Endometrial microvascular endothelial cells (primary cell): ENCODE data around the gene HSPA1B. TPM values are rescaled to one million over a fixed set of nuclear protein-coding genes. Genes with fewer than 3 reads are reported as not detected.
"Not testable (repeated sequence)": the region's sequence is repeated elsewhere in the genome, so short reads cannot be mapped to it uniquely, and the experiment has no call there.

Experiments used
- in situ Hi-C: cut with HindIII; loops from 2 replicates; pipeline ENCODE4 v1.10.0; 2017; ENCODE audit warnings: low sequenced_read_pairs, low pct_unique_long_range_greater_than_20kb; ENCODE audit errors: inconsistent ontology term
- total RNA-seq: library from RNA; depleted of rRNA; stranded (reverse); fragments of >200 nt; gene quantifications from one replicate; pipeline ENCODE4 v1.2.3, GENCODE V29; 2015; ENCODE audit errors: inconsistent ontology term

HSPA1B gene
- total RNA-seq, result 120 TPM

GRCh38 chr6:31827286-31828079 lies at the start of gene HSPA1B:
HSPA1B (plus strand) TSS chr6:31827738; CDS start chr6:31827951, 213 bp downstream.
- in situ Hi-C loops, result no loop called here

DNA sequence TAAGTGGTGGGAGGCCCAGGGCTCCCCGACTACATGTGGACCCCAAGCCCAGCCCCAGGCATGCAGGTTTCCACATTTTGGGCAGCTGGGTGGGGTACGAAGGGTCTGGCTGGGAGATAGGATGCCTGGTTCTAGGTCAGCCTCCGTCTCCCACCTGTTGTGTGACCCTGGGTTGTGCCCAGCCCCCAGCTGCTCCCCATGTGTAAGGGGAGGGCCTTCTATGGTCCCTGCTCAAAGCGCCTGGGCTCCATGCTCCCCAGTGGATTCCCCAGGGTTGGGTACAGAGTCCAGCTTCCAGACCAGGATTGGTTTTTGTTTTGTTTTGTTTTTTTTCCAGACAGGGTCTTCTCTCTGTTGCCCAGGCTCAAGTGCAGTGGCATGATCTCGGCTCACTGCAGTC lies 49.3 kb upstream of the HSPA1B start:
- in situ Hi-C loops, result no loop called here

- in situ Hi-C loops, result no loop called here
Observed at GRCh38 chr6:31778999-31779885, 48.3 kb upstream of the HSPA1B start.

- in situ Hi-C loops, result no loop called here
Observed at GRCh38 chr6:31779908-31780307, 47.6 kb upstream of the HSPA1B start.

- in situ Hi-C loops, result no loop called here
Observed at GRCh38 chr6:31780507-31781243, 46.9 kb upstream of the HSPA1B start.

DNA sequence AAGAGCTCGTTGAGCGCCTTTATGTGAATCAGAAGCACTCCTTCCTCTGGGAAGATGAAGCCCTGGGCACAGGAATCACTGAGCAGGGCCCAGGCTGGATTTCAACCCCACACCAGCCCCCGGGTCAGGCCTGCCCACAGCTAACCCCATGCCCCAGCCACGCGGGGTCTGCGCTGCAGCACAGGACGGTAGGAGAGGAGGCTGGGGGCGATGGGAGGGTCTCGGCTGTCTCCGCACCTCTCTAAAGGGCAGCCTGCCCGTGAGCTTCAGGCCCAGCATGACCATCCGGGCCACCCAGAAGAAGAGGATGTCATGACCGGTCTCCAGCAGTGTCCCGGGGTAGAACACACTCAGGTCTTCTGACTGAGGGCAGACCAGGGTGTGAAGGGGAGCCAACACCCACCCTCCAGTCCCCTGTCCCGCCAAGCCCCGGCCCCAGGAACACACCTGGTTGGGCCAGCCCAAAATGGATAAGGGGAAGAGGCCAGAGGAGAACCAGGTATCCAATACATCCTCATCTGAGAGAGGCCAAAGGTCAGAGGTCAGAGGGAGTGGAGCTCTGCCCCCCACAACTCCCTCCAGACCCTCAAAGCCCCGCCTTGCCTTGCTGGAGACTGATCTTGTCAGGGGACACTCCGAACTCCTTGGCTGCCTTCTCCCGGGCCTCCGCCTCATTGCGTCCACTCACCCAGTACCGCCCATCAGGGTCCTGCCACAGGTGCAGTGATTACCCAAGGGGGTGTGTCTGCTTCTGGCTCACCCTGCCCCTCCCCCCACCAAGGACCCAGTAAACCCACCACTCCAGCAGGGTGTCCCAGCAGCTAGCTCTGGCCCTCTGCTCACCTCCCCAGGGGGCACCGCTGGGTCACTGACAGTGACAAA lies 46.1 kb upstream of the HSPA1B start:
- in situ Hi-C loops, result no loop called here

GRCh38 chr6:31782126-31782855 lies 45.2 kb upstream of the HSPA1B start:
- in situ Hi-C loops, result no loop called here

DNA sequence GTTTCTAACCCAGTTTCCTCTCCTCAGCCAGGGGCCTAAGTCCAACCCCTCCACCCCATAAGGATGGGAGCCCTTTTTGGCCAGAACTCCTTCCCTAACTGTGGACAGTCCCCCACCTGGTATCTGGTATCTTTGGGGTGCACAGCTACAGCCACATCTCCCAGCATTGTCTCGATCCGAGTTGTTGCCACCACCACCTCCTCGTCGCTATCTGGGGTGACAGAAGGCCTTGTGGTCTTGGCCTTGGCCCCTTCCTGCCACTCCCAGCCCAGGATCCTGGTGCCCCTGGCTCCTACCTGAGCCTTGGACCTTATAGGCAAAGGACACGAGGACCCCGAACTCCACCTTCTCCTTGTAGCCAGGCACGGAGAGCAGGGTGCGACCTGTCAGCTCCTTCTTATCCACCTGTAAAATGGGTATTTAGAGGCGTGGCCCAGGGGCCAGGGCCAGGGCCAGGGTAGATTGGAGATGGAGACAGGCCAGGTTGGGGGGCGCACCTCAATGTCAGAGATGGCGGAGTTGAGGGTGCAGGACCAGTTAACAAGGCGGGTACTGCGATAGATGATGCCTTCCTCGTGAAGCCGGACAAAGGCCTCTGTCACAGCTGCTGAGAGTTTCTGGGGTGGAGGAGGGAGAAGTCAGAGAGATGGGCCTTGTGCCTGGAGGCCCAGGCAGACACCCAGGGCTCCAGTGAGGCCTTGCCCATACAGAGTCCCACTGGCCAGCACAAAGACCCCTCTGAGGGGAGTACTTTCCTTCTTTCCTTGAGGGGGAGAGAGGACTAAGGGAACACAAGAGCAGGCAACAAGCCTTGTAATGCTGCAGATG lies 43.2 kb upstream of the HSPA1B start:
- in situ Hi-C loops, result no loop called here

DNA sequence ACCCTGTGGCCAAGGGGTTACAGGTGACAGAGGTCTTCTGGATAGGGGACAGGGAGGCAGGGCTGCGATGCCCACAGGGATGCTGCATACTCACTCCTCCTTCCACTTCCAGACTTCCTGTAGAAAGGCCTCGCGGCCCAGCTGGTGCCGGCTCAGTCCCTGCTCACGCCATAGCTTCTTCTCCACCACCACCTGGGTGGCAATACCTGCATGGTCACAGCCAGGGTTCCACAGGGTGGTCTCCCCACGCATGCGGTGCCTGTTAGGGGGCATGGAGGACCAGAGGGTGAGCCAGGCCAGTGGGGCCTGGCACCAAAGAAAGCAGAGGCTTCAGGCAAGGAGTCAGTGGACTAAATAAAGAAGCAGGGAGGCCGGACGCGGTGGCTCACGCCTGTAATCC lies 42.1 kb upstream of the HSPA1B start:
- in situ Hi-C loops, result no loop called here

- in situ Hi-C loops, result no loop called here
Observed at GRCh38 chr6:31791324-31792089, 36.0 kb upstream of the HSPA1B start.

- in situ Hi-C loops, result no loop called here
Observed at GRCh38 chr6:31792090-31792374, 35.5 kb upstream of the HSPA1B start.

DNA sequence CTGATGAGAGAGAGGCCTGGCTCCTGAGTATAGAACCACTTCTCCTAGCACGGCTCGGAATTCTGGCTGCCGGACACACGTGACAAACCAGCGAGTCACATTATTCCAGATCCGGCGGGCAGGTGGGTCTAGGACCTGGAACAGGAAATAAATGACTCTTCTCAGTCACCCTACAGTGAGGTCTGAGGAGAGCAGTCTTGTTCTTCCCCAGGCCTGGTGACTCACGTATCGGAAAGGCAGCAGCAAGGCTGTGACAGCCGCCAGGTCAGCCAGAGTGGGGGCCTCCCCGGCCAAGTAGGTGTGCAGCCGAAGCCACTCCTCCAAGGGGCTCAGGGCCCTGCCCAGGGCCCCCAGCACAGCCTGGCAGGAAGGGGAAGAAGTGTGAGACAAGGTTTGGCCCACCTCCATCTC lies 34.8 kb upstream of the HSPA1B start:
- in situ Hi-C loops, result no loop called here

DNA sequence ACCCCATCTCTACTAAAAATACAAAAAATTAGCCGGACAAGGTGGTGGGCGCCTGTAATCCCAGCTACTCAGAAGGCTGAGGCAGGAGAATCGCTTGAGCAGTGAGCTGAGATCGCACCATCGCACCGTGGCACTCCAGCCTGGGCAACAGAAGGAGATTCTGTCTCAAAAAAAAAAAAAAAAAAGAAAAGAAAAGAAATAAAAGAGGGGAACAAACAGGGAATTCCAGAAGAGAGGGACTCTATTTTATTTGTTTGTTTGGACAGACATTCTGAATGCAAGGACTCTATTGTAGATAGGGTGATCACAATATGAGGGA lies 33.7 kb upstream of the HSPA1B start:
- in situ Hi-C loops, result not testable (repeated sequence)

- in situ Hi-C loops, result no loop called here
Observed at GRCh38 chr6:31794294-31794865, 33.2 kb upstream of the HSPA1B start.

GRCh38 chr6:31794866-31795615 lies 32.5 kb upstream of the HSPA1B start:
- in situ Hi-C loops, result no loop called here
